ENCODE data around the gene KIFC3.

KIFC3 gene

DNA sequence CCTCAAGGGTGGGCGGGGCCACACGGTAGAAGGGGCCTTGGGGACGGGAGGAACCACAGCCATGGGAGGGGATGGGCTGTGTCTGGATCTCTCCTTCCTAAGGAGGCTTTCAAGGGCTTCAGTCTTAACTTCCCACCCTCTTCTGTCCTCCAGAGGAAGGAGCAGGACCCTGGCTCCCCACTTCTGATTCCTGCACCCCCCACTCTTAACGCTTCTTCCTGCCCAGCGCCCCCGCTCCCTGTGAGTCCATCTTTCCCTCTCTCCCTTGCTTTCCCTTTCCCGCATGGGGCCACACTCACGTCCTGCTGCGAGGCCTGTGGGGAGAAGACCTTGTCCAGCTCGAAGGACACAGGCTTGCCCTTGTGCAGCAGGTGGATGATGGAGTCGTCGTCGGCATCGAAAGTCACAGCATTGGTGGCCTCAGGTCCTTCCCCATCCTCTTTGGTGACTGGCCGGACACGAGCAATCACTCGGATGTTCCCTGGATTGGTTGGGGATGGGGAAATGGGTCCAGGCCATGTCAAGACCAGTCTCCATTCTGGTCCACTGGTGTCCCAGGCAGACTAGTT, 37.0 kb downstream of the KIFC3 start:
- no peak for DNase-seq (ENCODE audit: low spot score)

DNA sequence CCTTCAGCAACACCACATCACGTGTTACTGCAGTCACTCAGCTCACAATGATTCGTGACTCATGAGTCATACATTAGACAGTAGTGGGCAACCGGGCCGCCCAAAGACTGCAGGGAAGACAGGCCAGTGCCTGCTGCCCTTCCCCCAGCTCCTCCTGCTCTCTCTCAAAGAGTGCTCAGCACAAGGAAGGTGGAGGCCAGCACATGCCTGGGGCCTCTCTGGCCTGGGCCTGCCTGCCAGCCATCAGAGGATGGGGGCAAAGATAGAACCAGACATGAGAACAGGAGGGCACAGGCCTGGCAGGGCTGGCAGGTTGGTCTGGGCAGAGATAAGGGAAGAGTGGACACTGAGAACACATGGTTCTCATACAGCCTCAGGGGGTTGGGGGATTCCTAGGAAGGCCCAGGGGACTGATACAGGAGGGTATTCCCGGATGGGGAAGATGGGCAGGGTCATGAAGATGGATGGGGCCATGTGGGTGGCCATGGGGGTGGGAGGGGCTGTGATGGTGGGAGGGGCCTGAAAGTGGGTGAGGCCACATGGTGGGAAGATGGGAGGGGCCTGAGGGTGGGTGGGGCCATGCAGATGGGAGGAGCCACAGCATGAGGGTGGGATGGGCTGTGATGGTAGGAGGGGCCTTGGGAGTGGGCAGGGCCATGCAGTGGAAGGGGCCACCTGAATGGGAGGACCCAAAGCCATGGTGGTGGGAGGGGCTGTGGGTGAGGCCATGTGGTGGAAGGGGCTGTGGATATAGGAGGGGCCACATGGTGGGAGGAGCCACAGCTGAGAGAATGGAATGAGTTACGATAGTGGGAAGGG, 37.7 kb downstream of the KIFC3 start:
- no peak for DNase-seq (ENCODE audit: low spot score)

DNA sequence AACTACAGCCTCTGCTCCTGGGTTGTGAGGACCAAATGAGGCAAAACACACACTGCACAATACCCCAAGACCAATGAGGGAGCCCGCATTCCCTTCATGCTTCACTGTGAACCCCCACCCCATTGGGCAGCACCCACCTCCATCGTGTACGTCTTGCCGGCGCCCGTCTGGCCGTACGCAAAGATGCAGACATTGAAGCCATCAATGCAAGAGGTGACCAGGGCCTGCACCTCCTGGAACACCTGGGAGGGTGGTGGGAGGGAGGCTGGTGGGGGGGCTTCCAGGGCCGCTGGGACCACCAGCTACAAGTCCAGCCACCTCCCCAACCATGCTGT, 38.3 kb downstream of the KIFC3 start:
- no peak for DNase-seq (ENCODE audit: low spot score)

GRCh38 chr16:57763285-57764005, 38.8 kb downstream of the KIFC3 start:
- DNase-seq (ENCODE audit: low spot score): no peak

- DNase-seq (ENCODE audit: low spot score): no peak
These were observed 39.8 kb downstream of the KIFC3 start for GRCh38 chr16:57762365-57763040.

GRCh38 chr16:57761957-57762356, 40.3 kb downstream of the KIFC3 start:
- no peak for DNase-seq (ENCODE audit: low spot score)

- DNase-seq (ENCODE audit: low spot score): no peak
These were observed 41.0 kb downstream of the KIFC3 start for GRCh38 chr16:57761301-57761700.

DNA sequence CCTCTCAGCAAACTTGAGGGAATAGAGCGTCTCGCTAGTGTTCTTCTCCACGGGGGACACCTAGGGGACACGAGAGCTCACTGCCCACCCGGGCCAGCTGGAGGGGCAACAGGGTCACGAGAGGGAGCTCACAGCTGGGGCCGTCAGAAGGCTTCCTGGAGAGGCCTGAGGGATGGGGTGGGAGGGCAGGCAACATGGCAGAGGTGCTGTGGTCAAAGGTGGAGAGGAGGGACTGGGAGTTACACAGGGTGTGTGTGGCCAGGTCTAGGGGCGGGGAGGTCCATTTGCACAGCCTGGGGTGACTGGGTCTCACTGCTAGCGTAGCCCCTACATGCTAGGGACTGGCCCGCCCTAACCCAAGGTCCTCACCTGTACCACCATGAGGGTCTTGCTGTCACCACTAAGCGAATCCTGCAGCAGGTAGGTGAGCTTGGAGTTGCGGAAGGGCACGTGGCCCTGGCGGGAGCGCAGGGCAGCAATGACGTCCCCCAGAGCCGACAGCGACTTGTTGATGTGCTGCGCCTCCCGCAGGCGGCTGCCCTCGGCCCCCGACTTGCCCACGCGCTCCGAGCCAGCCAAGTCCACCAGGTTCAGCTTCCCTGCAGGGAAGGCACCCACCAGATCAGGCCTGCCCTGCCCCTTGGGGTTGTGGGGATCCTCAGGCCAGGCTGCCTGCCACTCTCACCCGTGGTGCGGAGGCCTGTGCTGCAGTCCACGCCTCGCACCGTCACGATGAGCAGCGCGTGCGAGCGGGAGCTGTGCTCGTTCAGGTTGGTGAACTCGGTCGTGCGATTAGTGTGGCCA, 41.7 kb downstream of the KIFC3 start:
- no peak for DNase-seq (ENCODE audit: low spot score)

GRCh38 chr16:57759541-57760356, 42.5 kb downstream of the KIFC3 start:
- DNase-seq (ENCODE audit: low spot score): no peak

- DNase-seq (ENCODE audit: low spot score): no peak
These were observed 43.2 kb downstream of the KIFC3 start for GRCh38 chr16:57759131-57759530.

DNA sequence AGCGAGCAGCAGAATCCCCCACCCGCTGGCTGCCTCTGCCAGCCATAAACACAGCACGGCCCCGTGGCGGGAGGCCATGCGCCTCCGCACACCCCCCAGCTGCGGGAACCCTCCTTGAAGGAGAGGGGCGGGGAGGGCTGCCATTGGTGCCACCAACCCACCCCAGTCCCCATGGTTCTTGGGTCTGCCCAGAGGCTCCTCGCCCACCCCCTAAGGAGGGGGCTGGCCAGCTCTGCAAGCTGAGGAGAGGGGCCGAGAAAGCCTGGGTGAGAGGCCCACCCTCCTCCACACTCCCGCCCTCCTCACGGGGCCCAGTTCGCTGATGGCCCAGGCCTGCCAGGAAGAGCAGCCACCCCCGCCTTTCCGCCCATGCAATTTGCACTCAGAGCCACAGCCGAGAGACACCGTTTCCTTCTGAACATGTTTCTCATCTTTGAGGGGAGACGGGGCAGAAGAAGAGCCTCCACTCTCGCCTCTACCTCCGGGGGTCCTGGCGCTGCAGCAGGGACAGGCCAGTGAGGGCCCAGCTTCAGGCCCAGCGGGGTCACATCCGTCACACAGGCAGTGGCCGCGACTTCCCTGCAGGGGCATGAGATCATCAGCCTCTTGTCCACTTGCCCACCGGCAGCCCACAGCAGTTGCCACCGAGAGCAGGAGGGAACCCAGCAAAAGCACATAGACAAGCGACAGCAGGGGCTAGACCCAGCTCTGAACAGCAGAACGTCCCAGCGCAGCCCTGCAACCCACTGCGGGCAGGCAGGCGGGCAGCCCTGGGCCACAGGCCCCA, 43.8 kb downstream of the KIFC3 start:
- no peak for DNase-seq (ENCODE audit: low spot score)

GRCh38 chr16:57757883-57758282, 44.4 kb downstream of the KIFC3 start:
- DNase-seq (ENCODE audit: low spot score): no peak

- peak; percentile 93 for DNase-seq (ENCODE audit: low spot score)
These were observed 44.9 kb downstream of the KIFC3 start for GRCh38 chr16:57757326-57757786.

GRCh38 chr16:57756424-57757325, 45.6 kb downstream of the KIFC3 start:
- no peak for DNase-seq (ENCODE audit: low spot score)

- DNase-seq (ENCODE audit: low spot score): no peak
These were observed 46.4 kb downstream of the KIFC3 start for GRCh38 chr16:57755726-57756423.

DNA sequence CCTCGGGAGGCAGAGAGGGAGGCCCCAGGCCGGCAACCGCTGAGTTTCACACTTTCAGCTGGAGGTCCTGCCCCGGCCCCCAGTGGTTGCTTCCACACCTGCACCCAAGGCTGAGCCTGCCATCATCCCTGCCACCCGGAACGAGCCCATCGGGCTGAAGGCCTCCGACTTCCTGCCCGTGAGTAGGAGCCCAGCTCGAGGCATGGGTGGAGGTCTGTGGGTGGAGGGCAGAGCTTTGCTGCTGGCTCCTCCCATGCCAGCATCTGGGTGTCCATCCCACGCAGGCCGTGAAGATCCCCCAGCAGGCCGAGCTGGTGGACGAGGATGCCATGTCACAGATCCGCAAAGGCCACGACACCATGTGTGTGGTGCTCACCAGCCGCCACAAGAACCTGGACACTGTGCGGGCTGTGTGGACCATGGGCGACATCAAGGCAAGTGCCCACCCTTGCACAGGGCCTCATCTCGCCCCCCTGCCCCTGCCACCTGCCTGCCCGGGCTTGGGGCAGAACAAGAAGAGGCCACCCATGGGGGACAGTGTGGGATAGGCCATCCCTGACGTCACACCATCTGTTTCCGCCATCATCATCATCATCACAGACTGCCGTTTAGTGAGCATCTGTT, 47.1 kb downstream of the KIFC3 start:
- DNase-seq (ENCODE audit: low spot score): no peak

- no peak for DNase-seq (ENCODE audit: low spot score)
These were observed 47.8 kb downstream of the KIFC3 start for GRCh38 chr16:57754354-57755060.
